Brain microvascular endothelial cell (primary cell): ENCODE data around the gene HDDC2.

ENCODE experiments used
- DNase-seq: peaks from one replicate; pipeline ENCODE4 v3.0.0-alpha.2; 2020
- H3K27ac ChIP-seq: fragments of 250-450 bp; sonication (Bioruptor Pico); 2 replicates; pipeline ENCODE4 v1.5.1; 2020; ENCODE audit warnings: mild to moderate bottlenecking, moderate library complexity
- H3K27me3 ChIP-seq: fragments of 250-450 bp; sonication (Bioruptor Pico); replicated peaks from 2 replicates; pipeline ENCODE4 v1.5.1; 2020; ENCODE audit warnings: mild to moderate bottlenecking
- H3K36me3 ChIP-seq: fragments of 250-450 bp; sonication (Bioruptor Pico); replicated peaks from 2 replicates; pipeline ENCODE4 v1.5.1; 2020; ENCODE audit warnings: mild to moderate bottlenecking
- H3K4me3 ChIP-seq: 2 replicates; pipeline ENCODE4 v1.5.1; 2011; ENCODE audit warnings: low read depth, mild to moderate bottlenecking, control low read depth, low read length, moderate library complexity
- CTCF ChIP-seq: IDR thresholded peaks from 2 replicates; pipeline ENCODE4 v1.5.1; 2011; ENCODE audit warnings: low read depth, mild to moderate bottlenecking, moderate library complexity, low read length, control low read depth, inconsistent platforms; ENCODE audit errors: missing control alignments
- in situ Hi-C: cut with HindIII; loops from 2 replicates; pipeline ENCODE4 v1.10.0; 2017; ENCODE audit warnings: low sequenced_read_pairs, low pct_ligation_motif_present

The HDDC2 gene

GRCh38 chr6:125279961-125280360, 21.8 kb downstream of the HDDC2 start:
- DNase-seq = no peak
- no peaks in the 10 kb centered on the region for H3K27me3 ChIP-seq
- peaks cover 14% of the 10 kb centered on the region for H3K36me3 ChIP-seq
- no peak for TF ChIP-seq CTCF
- no peak overlapping the region for H3K4me3 ChIP-seq
- no peak overlapping the region for H3K27ac ChIP-seq
- in situ Hi-C loops = no loop called here

GRCh38 chr6:125277838-125278237, 23.9 kb downstream of the HDDC2 start:
- H3K36me3 ChIP-seq = peaks cover 16% of the 10 kb centered on the region
- H3K27me3 ChIP-seq = no peaks in the 10 kb centered on the region
- in situ Hi-C loops = no loop called here

GRCh38 chr6:125275779-125276178, 26.0 kb downstream of the HDDC2 start:
- DNase-seq = no peak
- Histone ChIP-seq H3K36me3 (peaks cover 21% of the 10 kb centered on the region), H3K27me3 (no peaks in the 10 kb centered on the region), H3K4me3 (no peak overlapping the region), H3K27ac (no peak overlapping the region)
- no peak for TF ChIP-seq CTCF
- in situ Hi-C loops = no loop called here

More at GRCh38 chr6:125277838-125278237, 23.9 kb downstream of the HDDC2 start:
- H3K27ac ChIP-seq = no peak overlapping the region
- TF ChIP-seq CTCF = no peak
- DNase-seq = no peak
- H3K4me3 ChIP-seq = no peak overlapping the region

GRCh38 chr6:125274935-125275334, 26.8 kb downstream of the HDDC2 start:
- in situ Hi-C loops = no loop called here
- no peak for DNase-seq
- Histone ChIP-seq H3K27me3 (no peaks in the 10 kb centered on the region), H3K27ac (no peak overlapping the region), H3K4me3 (no peak overlapping the region), H3K36me3 (peaks cover 18% of the 10 kb centered on the region)
- TF ChIP-seq CTCF = no peak

DNA sequence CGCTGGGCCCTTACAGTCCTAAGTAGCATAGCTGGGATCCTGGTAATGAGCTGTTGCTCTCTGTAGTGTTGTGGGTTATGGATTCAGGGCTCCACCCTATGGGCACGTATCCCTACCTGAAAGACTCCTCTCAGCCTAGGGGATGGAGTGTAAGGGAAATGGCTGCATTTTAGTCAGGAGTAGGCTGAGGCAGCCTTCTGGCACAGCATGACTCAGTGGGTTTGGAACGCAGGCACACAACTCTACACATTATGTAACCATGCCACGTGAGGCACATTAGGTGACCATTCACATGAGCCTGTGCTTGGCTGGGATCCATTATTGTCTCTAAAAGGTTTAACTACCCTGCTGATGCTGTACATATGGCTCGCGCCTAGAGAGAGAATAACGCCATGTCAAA, 27.8 kb downstream of the HDDC2 start:
- H3K4me3 ChIP-seq = no peak overlapping the region
- peaks cover 18% of the 10 kb centered on the region for H3K36me3 ChIP-seq
- no peak overlapping the region for H3K27ac ChIP-seq
- in situ Hi-C loops = no loop called here
- DNase-seq = peak; percentile 45
- TF ChIP-seq CTCF = no peak
- no peaks in the 10 kb centered on the region for H3K27me3 ChIP-seq

DNA sequence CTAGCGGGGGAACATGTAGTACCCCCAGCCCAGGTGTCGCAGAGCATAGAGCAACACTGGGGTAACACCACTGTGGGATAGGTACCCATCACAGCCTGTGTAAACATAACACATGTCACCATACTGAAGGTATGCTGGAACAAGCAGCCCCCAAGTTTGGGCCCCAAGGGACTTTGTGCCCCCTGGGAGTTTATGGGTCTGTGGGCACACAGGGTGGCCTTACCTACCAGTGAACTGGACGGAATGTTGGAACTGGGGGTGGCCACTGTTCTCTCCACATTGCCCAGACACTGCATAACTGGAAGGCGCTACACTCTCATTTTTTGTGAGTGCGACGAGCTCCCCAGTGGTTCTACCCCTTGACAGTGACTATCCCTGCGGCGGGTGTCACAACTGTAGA, 28.5 kb downstream of the HDDC2 start:
- Histone ChIP-seq H3K27me3 (no peaks in the 10 kb centered on the region), H3K36me3 (peaks cover 18% of the 10 kb centered on the region), H3K4me3 (no peak overlapping the region), H3K27ac (no peak overlapping the region)
- no peak for DNase-seq
- no peak for TF ChIP-seq CTCF
- in situ Hi-C loops = no loop called here
